ENCODE measurements around the gene ZSWIM7.
"Not testable (repeated sequence)": the region's sequence is repeated elsewhere in the genome, so short reads cannot be mapped to it uniquely, and the experiment has no call there.

Gene ZSWIM7

DNA sequence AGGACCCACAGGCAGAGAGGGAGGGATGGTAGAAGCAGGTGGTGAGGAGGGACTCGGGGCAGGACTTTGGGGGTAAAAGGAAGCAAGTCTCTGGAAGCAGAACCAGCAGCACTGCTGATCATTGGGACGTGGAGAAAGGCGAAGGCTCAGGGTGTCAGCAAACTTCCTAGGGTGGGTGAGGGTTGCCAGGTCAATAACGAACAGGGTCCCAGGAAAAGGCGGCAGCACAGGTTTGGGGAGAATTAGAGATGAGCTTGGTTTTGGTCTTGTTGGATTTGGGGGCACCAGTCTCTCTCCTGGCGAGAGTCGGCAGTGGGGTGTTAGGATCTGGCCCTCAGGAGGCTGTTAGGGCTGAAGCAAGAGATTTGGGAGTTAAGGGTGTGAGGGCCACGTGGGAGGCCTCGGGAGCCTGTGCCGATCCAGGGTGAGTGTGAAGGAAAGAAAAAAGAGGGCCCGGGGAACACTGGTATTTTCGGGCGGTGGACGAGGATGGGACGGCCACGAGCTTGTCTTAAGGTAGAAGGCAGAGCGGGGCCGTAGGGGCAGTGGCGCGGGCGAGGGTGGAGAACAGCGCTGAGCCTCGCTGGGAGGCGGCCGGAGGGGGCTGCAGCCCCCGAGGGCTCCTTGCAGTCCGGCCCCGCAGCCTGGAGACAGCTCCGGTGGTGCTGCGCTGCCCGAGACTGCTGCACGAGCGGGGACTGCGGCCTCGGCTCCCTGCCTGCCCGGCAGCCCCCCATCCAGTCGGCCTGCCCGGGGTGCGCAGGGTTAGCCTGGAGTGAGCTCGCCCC, 55.3 kb downstream of the ZSWIM7 start:
- Histone ChIP-seq H3K36me3 (ENCODE audit: control insufficient read depth, insufficient read depth, low read length) (no peaks in the 10 kb centered on the region), H3K27me3 (replicated peaks; ENCODE audit: control insufficient read depth, insufficient read depth, low read length) (peaks cover 2% of the 10 kb centered on the region), H3K4me3 (replicated peaks; ENCODE audit: low read depth, low read length) (no peak overlapping the region; the same call in 1 of the 2 replicates)
- no peak for DNase-seq (ENCODE audit: extremely low read depth, insufficient read length)
- TF ChIP-seq, protein P1, sequence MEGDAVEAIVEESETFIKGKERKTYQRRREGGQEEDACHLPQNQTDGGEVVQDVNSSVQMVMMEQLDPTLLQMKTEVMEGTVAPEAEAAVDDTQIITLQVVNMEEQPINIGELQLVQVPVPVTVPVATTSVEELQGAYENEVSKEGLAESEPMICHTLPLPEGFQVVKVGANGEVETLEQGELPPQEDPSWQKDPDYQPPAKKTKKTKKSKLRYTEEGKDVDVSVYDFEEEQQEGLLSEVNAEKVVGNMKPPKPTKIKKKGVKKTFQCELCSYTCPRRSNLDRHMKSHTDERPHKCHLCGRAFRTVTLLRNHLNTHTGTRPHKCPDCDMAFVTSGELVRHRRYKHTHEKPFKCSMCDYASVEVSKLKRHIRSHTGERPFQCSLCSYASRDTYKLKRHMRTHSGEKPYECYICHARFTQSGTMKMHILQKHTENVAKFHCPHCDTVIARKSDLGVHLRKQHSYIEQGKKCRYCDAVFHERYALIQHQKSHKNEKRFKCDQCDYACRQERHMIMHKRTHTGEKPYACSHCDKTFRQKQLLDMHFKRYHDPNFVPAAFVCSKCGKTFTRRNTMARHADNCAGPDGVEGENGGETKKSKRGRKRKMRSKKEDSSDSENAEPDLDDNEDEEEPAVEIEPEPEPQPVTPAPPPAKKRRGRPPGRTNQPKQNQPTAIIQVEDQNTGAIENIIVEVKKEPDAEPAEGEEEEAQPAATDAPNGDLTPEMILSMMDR (IDR thresholded peaks at IDR 0.05; ENCODE audit: insufficient read depth, low read length, poor library complexity, severe bottlenecking) = no peak

DNA sequence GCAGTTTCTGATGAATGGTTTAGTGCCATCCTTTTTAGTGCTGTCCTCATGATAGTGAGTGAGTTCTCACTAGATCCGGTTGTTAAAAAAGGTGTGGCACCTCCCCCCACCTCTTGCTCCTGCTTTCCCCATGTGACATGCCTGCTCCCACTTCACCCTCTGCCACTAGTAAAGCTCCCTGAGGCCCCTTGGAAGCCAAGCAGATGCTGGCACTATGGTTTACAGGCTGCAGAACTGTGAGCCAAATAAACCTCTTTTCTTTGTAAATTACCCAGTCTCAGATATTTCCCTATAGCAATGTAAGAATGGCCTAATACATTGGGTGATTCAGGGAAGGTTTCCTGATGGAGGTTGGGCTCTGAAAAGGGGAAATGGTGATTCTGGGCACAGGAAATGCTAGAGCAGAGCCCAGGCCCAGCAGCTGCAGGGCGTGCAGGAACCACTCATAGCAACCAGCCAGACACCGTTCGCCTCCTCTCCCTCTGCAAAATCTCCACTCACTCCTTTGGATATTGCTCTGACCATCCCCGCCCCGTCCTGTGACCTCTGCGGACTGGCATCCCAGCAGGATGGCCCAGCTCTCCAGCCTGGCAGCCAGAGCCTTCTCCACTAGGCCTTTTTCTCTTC, 57.2 kb downstream of the ZSWIM7 start:
- H3K36me3 ChIP-seq (ENCODE audit: control insufficient read depth, insufficient read depth, low read length) = no peaks in the 10 kb centered on the region
- no peak overlapping the region for H3K4me3 ChIP-seq (replicated peaks; ENCODE audit: low read depth, low read length)
- DNase-seq (ENCODE audit: extremely low read depth, insufficient read length) = no peak
- TF ChIP-seq, protein P1 (IDR thresholded peaks at IDR 0.05; ENCODE audit: insufficient read depth, low read length, poor library complexity, severe bottlenecking) = no peak
- peaks cover 2% of the 10 kb centered on the region for H3K27me3 ChIP-seq (replicated peaks; ENCODE audit: control insufficient read depth, insufficient read depth, low read length)

DNA sequence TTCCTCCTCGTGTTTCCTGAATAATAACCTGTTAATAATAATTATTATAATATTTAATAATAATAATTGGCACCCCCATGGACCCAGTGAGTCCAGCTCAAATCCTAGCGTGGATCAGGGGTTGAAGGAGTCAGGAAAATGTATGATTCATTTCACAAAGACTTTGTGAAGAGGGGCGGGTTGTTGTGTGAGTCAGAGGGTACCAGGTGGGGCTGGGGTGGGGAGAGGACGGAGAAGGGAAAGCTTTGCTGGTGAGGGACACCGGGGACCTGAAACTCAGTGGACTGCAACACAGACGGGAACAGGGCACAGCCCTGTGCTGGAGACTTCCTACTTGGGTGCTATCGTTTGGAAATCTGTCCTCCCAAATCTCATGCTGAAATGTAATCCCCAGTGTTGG, 57.7 kb downstream of the ZSWIM7 start:
- DNase-seq (ENCODE audit: extremely low read depth, insufficient read length) = no peak
- peaks cover 2% of the 10 kb centered on the region for H3K27me3 ChIP-seq (replicated peaks; ENCODE audit: control insufficient read depth, insufficient read depth, low read length)
- H3K36me3 ChIP-seq (ENCODE audit: control insufficient read depth, insufficient read depth, low read length) = no peaks in the 10 kb centered on the region
- no peak overlapping the region for H3K4me3 ChIP-seq (replicated peaks; ENCODE audit: low read depth, low read length)
- TF ChIP-seq, protein P1 (IDR thresholded peaks at IDR 0.05; ENCODE audit: insufficient read depth, low read length, poor library complexity, severe bottlenecking) = no peak

DNA sequence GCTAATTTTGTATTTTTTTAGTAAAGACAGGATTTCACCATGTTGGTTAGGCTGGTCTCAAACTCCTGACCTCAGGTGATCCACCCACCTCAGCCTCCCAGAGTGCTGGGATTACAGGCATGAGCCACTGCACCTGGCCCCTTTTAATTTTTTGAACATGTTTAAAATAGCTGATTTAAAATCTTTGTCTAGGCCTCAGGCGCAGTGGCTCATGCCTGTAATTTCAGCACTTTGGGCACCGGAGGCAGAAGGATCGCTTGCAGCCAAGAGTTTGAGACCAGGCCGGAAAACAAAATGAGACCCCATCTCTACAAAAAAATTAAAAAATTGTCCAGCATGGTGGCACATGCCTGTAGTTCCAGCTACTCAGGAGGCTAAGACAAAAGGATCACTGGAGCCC, 63.0 kb downstream of the ZSWIM7 start:
- H3K36me3 ChIP-seq (ENCODE audit: control insufficient read depth, insufficient read depth, low read length); H3K27me3 ChIP-seq (replicated peaks; ENCODE audit: control insufficient read depth, insufficient read depth, low read length); DNase-seq (ENCODE audit: extremely low read depth, insufficient read length); H3K4me3 ChIP-seq (replicated peaks; ENCODE audit: low read depth, low read length): not testable (repeated sequence)

DNA sequence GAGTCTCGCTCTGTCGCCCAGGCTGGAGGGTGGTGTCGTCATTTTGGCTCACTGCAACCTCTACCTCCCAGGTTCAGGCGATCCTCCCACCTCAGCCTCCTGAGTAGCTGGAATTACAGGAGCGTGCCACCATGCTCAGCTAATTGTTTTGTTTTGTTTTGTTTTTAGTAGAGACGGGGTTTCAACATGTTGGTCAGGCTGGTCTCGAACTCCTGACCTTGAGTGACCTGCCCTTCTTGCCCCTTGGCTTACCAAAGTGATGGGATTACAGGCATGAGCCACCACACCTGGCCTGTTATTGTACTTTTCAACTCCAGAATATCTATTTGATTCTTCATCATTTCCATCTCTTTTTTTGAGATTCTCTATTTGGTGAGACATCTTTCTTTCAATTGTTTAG, 63.6 kb downstream of the ZSWIM7 start:
- no peak for DNase-seq (ENCODE audit: extremely low read depth, insufficient read length)
- no peak overlapping the region for H3K4me3 ChIP-seq (replicated peaks; ENCODE audit: low read depth, low read length)
- H3K27me3 ChIP-seq (replicated peaks; ENCODE audit: control insufficient read depth, insufficient read depth, low read length) = no peaks in the 10 kb centered on the region
- no peaks in the 10 kb centered on the region for H3K36me3 ChIP-seq (ENCODE audit: control insufficient read depth, insufficient read depth, low read length)
- TF ChIP-seq, protein P1 (IDR thresholded peaks at IDR 0.05; ENCODE audit: insufficient read depth, low read length, poor library complexity, severe bottlenecking) = no peak

DNA sequence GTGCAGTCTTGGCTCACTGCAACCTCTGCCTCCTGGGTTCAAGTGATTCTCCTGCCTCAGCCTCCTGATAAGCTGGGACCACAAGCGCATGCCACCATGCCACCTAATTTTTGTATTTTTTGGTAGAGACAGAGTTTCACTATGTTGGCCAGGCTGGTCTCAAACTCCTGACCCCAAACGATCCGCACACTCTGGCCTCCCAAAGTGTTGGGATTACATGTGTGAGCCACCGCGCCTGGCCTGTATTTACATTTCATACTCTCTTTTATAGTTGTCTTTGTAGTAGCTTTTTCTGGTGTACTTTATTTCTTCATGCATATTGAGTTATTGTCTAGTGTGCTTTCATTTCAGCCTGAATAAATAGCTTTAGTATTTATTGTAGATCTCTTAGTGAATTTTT, 64.6 kb downstream of the ZSWIM7 start:
- Histone ChIP-seq H3K36me3 (ENCODE audit: control insufficient read depth, insufficient read depth, low read length) (no peaks in the 10 kb centered on the region), H3K27me3 (replicated peaks; ENCODE audit: control insufficient read depth, insufficient read depth, low read length) (no peaks in the 10 kb centered on the region), H3K4me3 (replicated peaks; ENCODE audit: low read depth, low read length) (no peak overlapping the region)
- TF ChIP-seq, protein P1 (IDR thresholded peaks at IDR 0.05; ENCODE audit: insufficient read depth, low read length, poor library complexity, severe bottlenecking) = no peak
- DNase-seq (ENCODE audit: extremely low read depth, insufficient read length) = no peak
